Activated CD4-positive, alpha-beta T cell treated with anti-CD3 and anti-CD28 coated beads, Interleukin-2, Interleukin-6, amounts not matched to agents 100 ng/mL and 50 ng/mL, durations not matched to agents 16 hours and 8 hours (primary cell): ENCODE data around the gene SMC2.

Source experiments
- DNase-seq: peaks from one replicate; pipeline ENCODE4 v3.0.0-alpha.2; 2020

SMC2 gene

DNA sequence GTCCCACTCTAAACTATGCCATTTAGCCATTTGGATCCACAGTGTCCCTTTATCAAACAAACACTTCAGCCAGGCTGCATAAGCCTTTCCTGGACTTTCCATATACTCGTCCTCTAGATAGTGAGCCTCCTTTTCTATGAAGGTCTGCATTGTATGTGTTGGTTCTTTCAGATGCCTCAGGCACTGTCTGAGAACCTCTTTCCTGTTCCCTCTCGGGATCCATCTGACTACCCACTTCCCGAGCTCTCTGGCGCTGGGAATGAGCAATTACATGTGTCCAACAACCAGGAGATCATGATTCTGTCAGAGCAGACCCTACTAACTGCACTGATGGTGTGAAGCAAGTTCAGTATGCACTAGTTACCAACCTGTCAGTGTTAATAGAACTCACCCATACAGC is 14.2 kb downstream of the SMC2 start:
- DNase-seq, result no peak

DNA sequence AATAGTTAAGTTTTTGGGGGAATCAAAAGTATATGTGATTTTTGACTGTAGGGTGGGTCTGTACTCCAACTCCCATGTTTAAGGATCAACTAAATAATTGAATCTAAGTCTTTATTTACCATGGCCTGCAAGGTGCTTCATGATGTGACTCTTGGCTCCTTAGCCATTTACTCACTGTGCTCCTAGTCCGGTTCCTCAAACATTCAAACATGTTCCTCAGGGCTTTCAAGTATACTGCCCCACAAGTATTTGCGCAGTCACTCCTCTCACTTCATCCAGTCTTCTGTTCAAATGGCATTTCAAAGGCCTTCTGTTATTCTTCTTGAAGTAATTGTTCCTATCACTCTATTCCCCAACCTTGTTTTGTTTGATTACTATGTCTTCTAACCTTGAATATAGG is 16.4 kb downstream of the SMC2 start:
- DNase-seq, result no peak

GRCh38 chr9:104118916-104119315 is 24.8 kb downstream of the SMC2 start:
- DNase-seq, result no peak

DNA sequence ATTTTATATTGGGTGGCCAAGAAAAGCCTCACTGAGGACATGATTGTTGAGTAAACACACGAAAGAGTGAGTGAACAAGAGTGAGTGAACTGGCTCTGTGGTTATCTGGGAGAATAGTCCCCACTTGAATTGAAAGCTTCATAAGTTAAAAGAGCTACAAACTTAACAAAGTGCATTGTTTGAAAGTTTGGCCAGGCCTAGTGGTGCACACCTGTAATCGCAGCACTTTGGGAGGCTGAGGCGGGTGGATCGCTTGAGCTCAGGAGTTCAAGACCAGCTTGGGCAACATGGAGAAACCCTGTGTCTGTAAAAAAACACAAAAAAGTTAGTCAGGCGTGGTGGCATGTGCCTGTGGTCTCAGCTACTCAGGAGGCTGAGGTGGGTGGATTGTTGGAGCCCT is 26.9 kb downstream of the SMC2 start:
- DNase-seq, result no peak

- DNase-seq, result no peak
These were observed 44.2 kb downstream of the SMC2 start for GRCh38 chr9:104138243-104138868.

DNA sequence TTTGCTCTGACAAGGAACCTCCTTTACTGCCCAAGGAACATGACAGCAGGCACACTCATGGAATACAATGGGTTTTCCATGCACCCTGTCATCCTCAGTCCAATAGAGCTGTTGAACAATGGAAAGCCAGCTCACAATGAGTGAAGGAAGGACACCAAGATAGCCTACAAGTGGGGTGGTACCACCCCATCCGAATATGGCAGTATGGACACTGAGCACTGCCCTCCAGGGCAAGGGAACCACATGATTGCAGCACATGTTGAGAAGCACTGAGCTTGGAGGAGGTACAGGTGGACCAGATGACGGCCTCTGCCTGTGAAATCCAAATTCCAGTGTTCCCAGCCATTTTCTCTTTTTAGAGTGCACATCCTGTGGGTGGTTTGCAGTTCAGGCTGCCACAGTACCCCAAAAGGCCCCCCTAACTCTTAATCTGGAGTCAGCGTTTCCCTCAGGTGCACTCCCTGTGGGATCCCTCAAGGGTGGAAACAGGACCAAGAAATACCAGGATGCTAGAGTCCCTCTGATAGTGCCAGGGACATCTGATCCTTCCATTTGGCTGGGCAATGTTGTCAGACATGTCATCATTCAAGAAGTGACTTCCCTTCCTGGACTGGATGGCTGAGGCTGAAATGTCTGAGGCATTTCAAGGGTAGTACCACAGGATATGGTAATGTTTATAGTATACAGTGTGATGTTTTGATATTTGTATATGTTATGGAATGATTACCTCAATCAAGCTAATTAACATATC is 48.9 kb downstream of the SMC2 start:
- peak; percentile 8 for DNase-seq

GRCh38 chr9:104143550-104143910 is 49.4 kb downstream of the SMC2 start:
- DNase-seq, result peak; percentile 9

DNA sequence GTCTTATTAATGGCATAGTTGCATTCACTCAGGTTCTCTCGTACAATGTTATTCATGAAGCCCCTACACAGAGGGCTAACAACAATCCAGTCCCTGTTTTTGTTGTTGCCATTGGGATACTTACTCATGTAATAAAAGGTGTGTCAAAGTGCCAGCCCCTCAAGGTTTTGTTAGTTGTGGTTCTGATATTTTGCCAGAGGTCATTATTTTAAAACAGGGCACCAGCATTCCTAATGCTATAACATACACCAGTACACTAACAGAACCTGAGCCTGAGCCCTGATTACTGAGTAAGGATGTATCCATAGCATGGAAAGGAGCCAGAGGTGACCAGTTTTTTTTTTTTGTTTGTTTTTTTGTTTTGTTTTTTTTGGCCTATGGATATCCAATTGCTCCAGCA is 50.2 kb downstream of the SMC2 start:
- DNase-seq, result no peak

DNA sequence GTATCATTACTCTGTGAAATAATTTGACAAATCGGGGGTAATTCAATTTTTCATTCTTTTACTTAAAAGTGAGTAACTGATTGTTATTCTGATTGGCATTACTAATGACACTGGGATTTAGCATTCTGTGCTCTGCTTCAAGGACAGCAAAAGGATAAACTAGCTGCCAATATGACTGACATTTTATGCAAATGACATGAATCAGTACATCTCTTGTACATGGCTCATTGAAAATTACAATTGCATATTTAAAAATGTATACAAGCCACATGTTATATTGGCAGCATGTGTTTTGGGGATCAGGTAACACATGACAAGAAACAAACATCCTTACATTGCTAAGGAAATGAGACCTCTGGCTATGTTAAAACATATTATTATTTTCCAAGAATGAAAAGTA is 79.0 kb downstream of the SMC2 start:
- no peak for DNase-seq

DNA sequence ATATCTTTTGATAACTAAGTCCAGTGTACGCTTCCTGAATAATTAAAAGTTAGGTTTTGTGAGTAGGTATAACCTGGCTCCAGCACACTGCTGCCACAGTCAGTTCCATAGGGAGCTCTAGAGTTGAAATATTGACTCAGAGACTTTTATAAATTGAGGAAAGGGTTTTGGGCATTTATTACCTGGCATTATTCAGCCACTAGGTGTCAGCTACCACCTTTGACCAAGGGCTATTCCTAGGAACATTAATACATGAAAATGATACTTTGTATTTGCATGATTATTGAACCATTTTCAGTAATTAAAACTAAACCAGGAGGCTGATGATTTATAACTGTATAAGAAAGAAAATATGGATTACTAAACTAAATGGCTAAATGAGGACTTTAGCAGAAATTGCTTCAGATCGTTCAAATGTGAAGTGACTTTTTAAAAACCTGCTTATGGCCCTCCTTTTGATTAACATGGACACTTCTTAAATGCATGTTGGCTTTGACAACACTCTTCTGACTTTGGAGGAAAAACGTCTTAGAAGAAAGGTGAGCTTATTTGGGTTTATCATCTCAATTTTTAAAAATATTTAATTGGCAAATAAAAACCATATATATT is 83.0 kb downstream of the SMC2 start:
- peak; percentile 3 for DNase-seq

DNA sequence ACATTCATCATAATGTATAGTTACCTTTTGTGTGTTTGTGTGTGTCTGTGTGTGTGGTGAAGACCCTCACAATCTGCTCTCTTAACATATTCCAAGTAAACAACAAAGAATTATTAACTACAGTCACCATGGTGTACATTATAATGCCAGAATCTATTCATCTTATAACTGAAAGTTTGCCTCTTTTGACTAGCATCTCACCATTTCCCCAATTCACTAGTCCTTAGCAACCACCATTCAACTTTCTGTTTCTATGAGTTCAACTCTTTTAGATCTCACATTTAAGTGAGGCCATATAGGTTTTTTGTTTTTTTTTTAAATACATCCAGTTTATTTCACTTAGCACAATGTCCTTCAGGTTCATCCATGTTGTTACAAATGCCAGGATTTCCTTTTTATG is 83.6 kb downstream of the SMC2 start:
- no peak for DNase-seq
